Activated CD4-positive, CD25-positive, alpha-beta regulatory T cell treated with anti-CD3 and anti-CD28 coated beads, Interleukin-2, amount 50 U/mL, for 72 hours (primary cell): Measurements from ENCODE around the gene ACTR5.
"Not testable (repeated sequence)": the region's sequence is repeated elsewhere in the genome, so short reads cannot be mapped to it uniquely, and the experiment has no call there.

ENCODE experiments used
- DNase-seq: peaks from one replicate; pipeline ENCODE4 v3.0.0; 2021

ACTR5 gene

GRCh38 chr20:38805958-38806854 is 57.9 kb downstream of the ACTR5 start:
- peak; percentile 56 for DNase-seq

DNA sequence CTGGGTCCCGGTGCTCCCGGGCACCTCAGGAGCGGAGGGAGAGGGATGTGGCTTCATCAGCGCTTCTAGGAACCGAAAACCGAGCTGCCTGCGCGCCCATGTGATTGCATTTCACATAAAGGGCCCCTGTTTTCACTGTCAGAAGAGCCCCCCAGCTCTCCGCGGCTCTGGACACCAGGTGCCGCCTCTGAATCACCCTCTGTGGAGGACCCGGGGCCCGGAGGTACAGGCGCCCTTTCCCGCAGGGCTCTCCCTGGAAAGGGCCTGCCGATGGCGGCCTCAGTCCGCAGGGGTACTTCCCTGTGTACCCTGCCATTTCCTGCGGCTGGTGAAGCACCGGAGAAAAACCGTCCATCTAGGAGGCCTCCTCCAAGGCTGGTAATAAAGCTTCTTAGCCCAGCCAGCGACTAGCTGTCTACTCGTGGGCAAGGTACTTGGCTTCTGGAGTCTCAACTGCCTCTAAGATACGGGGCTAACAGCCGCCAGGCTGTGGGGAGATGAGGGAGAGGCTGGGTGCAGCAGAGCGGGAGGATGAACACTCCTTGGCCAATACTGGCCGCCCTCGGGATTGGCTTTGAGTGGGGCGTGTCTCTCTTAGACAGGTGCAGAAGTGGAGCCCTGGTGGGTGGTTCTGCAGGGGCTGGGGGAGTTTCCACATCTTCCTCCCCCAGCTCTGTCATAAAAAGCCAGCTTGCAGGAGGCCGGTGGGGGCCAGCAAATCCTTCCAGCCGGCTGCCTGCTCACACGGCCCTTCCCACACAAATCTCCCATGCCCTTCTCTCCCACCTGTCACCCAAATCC is 58.8 kb downstream of the ACTR5 start:
- DNase-seq = peak; percentile 36

- no peak for DNase-seq
Observed at GRCh38 chr20:38809942-38810341, 61.7 kb downstream of the ACTR5 start.

- DNase-seq = no peak
Observed at GRCh38 chr20:38810926-38811630, 62.8 kb downstream of the ACTR5 start.

DNA sequence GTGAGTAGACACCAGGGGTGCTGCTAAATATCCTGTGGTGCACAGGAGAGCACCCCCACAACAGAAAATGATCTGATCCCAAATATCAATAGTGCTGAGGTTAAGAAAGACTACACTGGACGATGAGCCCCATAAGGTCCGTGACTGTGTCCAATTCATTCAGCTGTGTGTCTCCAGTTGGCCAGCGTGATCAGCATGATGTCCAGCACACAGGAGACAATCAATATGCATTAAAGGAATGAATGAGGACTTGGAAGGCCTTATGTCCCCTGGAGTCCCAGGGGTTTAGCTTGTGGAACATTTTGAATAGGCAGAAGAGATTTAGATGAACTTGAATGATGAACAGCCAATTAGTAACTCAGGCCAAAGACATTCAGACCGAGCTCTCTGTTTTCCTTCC is 63.5 kb downstream of the ACTR5 start:
- DNase-seq = no peak

GRCh38 chr20:38812182-38812581 is 63.9 kb downstream of the ACTR5 start:
- no peak for DNase-seq

DNA sequence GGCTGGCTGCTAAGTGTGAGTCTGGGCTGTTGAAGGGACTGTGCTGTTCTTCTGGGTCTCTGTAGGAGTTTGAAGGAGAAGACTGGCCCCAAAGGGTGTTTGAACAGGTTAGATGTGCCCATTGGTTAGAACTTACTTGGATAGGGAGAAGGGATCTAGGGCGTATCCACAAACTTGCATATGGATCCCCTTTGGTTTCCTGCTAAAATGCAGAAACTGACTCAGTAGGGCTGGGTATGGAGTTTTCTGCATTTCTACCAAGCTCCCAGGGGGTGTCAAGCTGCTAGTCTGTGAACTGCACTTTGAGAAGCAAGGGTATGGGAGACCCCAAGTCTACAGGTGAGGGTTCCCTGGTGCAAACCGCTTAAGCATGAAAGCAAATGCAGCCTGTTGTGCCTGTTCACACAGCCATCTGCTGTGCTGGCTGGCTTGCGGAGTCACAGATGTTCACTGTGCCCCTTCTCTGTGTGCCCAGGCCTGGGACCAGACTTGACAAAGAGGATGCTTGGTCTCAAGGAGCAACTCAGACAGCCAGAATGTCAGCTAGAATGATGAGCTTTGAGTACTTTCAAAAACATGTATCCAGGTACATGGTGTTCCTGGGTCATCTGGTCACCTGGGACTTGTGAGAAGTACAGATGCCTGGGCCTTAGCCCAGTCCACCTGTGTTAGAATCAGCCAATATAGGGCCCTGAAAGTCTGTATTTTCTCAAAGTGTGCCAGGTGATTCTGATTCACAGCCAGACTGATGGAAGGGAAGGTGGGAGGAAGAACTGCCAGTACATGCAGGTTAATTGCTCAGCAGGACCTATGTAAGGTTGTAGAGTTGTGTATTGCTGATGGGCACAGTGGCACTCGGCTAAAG is 64.7 kb downstream of the ACTR5 start:
- DNase-seq = no peak

- not testable (repeated sequence) for DNase-seq
Observed at GRCh38 chr20:38813574-38813962, 65.3 kb downstream of the ACTR5 start.

GRCh38 chr20:38815446-38815845 is 67.2 kb downstream of the ACTR5 start:
- DNase-seq = no peak

GRCh38 chr20:38818113-38819065 is 70.1 kb downstream of the ACTR5 start:
- DNase-seq = no peak
